Right forelimb (tissue), 1 donor: Measurements from ENCODE around the gene TEAD2.
A peak's percentile ranks its signal among the peaks of the same experiment; 100 is the strongest.
"Not testable (repeated sequence)": the region's sequence is repeated elsewhere in the genome, so short reads cannot be mapped to it uniquely, and the experiment has no call there.

Experiments
- DNase-seq: peaks from one replicate; pipeline ENCODE4 v3.0.0-alpha.2; 2018

The TEAD2 gene

GRCh38 chr19:49383599-49383998 is 21.4 kb upstream of the TEAD2 start:
- DNase-seq, result no peak

GRCh38 chr19:49382639-49383038 is 20.4 kb upstream of the TEAD2 start:
- no peak for DNase-seq

- DNase-seq, result no peak
Observed at GRCh38 chr19:49380391-49380790, 18.2 kb upstream of the TEAD2 start.

GRCh38 chr19:49378512-49378911 is 16.3 kb upstream of the TEAD2 start:
- no peak for DNase-seq

GRCh38 chr19:49374665-49375434 is 12.6 kb upstream of the TEAD2 start:
- DNase-seq, result no peak

GRCh38 chr19:49373174-49373573 is 11.0 kb upstream of the TEAD2 start:
- not testable (repeated sequence) for DNase-seq

- no peak for DNase-seq
Observed at GRCh38 chr19:49371184-49371583, 9.0 kb upstream of the TEAD2 start.

GRCh38 chr19:49368711-49369358 is 6.6 kb upstream of the TEAD2 start:
- no peak for DNase-seq

GRCh38 chr19:49366110-49366509 is 3.9 kb upstream of the TEAD2 start:
- no peak for DNase-seq

- no peak for DNase-seq
Observed at GRCh38 chr19:49364083-49364737, 2.0 kb upstream of the TEAD2 start.

GRCh38 chr19:49363268-49364082 is 1.3 kb upstream of the TEAD2 start, which contains the start of gene DKKL1:
DKKL1 (plus strand) TSS chr19:49363877; CDS start chr19:49363999, 122 bp downstream.
- DNase-seq, result peak; percentile 97

GRCh38 chr19:49362929-49363267 is 682 bp upstream of the TEAD2 start:
- DNase-seq, result peak; percentile 80

GRCh38 chr19:49361438-49362047 is 673 bp downstream of the TEAD2 start:
- DNase-seq, result peak; percentile 96

- DNase-seq, result no peak
Observed at GRCh38 chr19:49359851-49360820, 2.1 kb downstream of the TEAD2 start.

- DNase-seq, result no peak
Observed at GRCh38 chr19:49357186-49357585, 5.0 kb downstream of the TEAD2 start.

GRCh38 chr19:49356382-49356781 is 5.8 kb downstream of the TEAD2 start:
- no peak for DNase-seq

GRCh38 chr19:49355909-49356353 is 6.3 kb downstream of the TEAD2 start:
- DNase-seq, result no peak

GRCh38 chr19:49349567-49349966 is 12.6 kb downstream of the TEAD2 start:
- DNase-seq, result no peak

- no peak for DNase-seq
Observed at GRCh38 chr19:49348305-49349189, 13.7 kb downstream of the TEAD2 start.

- DNase-seq, result no peak
Observed at GRCh38 chr19:49347835-49348234, 14.4 kb downstream of the TEAD2 start.
